SU-DHL-6 (cell line): ENCODE data around the gene ARL15.

ENCODE experiments used
- H2AFZ ChIP-seq: fragments of 200-600 bp; sonication (generic); 2 replicates; pipeline ENCODE4 v1.6.1; 2014; ENCODE audit warnings: low read depth, mild to moderate bottlenecking, moderate library complexity, mixed read lengths, antibody characterized with exemption, low read length; ENCODE audit not compliant: severe bottlenecking
- H3F3A ChIP-seq: fragments of 200-600 bp; shearing (Covaris generic); 2 replicates; pipeline ENCODE4 v1.6.0; 2016; ENCODE audit warnings: antibody characterized with exemption, mild to moderate bottlenecking; ENCODE audit not compliant: insufficient read depth
- H3K27ac ChIP-seq: fragments of 200-600 bp; sonication (generic); 2 replicates; pipeline ENCODE4 v1.5.1; 2016; ENCODE audit warnings: low read depth, mild to moderate bottlenecking, low read length, moderate library complexity, mixed read lengths
- H3K27me3 ChIP-seq: fragments of 200-600 bp; sonication (generic), shearing (Covaris generic); 2 replicates; pipeline ENCODE4 v1.6.0; 2014; ENCODE audit warnings: mild to moderate bottlenecking, low read length
- H3K36me3 ChIP-seq: fragments of 200-600 bp; sonication (generic); 2 replicates; pipeline ENCODE4 v1.6.1; 2014; ENCODE audit warnings: mild to moderate bottlenecking, low read length, mixed read lengths
- H3K4me2 ChIP-seq: fragments of 300-600, 200-600 bp; shearing (Covaris generic), sonication (generic); 2 replicates; pipeline ENCODE4 v1.6.0; 2014; ENCODE audit warnings: low read length, low read depth, mild to moderate bottlenecking; ENCODE audit not compliant: poor library complexity, severe bottlenecking
- H3K4me3 ChIP-seq: fragments of 200-600 bp; sonication (generic); 2 replicates; pipeline ENCODE4 v1.5.1; 2014; ENCODE audit warnings: antibody characterized with exemption, low read length, mild to moderate bottlenecking, mixed read lengths; ENCODE audit not compliant: insufficient read depth, poor library complexity, severe bottlenecking
- H3K79me2 ChIP-seq: fragments of 200-600 bp; sonication (generic); 2 replicates; pipeline ENCODE4 v1.6.1; 2014; ENCODE audit warnings: mild to moderate bottlenecking, low read length, moderate library complexity; ENCODE audit not compliant: insufficient read depth
- H3K9ac ChIP-seq: fragments of 200-600 bp; sonication (generic); 2 replicates; pipeline ENCODE4 v1.7.0; 2014; ENCODE audit warnings: mild to moderate bottlenecking, low read length
- H3K9me2 ChIP-seq: fragments of 200-600 bp; sonication (generic); replicated peaks from 2 replicates; pipeline ENCODE4 v1.6.1; 2014; ENCODE audit warnings: low read length; ENCODE audit not compliant: insufficient read depth
- H3K9me3 ChIP-seq: fragments of 200-600 bp; sonication (generic); 2 replicates; pipeline ENCODE4 v1.6.1; 2014; ENCODE audit warnings: low read length, mixed read lengths; ENCODE audit not compliant: insufficient read depth
- H4K20me1 ChIP-seq: fragments of 200-600 bp; sonication (generic); 2 replicates; pipeline ENCODE4 v1.6.1; 2014; ENCODE audit warnings: low read depth, mild to moderate bottlenecking, antibody characterized with exemption, low read length, moderate library complexity, mixed read lengths
- EZH2phosphoT487 ChIP-seq: fragments of 200-600 bp; sonication (generic), shearing (Covaris generic); conservative IDR thresholded peaks from 2 replicates; pipeline ENCODE4 v1.6.1; 2018; ENCODE audit warnings: mild to moderate bottlenecking, antibody characterized with exemption, low read length, moderate library complexity, mixed read lengths
- TF ChIP-seq, protein P1 (sequence below): fragments of 200-600 bp; sonication (generic); IDR thresholded peaks from one replicate; pipeline ENCODE4 v1.5.1; 2017; ENCODE audit warnings: antibody characterized with exemption, mild to moderate bottlenecking, low read length, moderate library complexity; ENCODE audit not compliant: insufficient read depth, poor library complexity, severe bottlenecking

Gene ARL15

DNA sequence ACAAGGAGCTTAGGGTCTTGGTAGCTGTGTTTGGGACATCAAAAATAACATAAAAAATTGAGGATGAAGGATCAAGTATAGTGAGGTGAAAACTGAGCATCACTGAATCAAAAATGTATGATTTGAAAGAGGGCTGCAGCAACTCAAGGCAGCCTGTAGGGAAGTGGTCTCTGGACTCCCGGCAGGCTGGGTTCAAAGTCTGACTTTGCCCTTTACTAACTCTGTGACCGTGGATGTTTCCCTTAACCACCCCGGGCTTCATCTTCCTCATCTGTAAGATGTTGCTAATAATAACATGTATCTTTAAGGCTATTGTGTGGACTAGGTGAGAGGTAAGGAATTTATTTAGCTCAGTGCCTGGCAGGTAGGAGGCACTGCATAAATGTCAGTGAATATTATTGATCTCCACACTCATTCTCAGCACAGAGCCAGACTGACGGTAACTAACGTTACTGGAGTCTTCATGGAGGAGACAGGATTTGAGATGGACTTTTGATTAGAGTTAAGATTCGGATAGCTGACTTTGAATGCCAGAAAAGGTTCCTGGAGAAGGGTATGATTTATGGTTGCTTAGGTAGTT is 382.6 kb downstream of the ARL15 start:
- Histone ChIP-seq H2AFZ (no peak overlapping the region), H3K9me3 (no peaks in the 10 kb centered on the region), H3K27me3 (no peaks in the 10 kb centered on the region), H3K36me3 (no peaks in the 10 kb centered on the region), H3K4me2 (no peak overlapping the region), H3K79me2 (no peaks in the 10 kb centered on the region), H3K27ac (no peak overlapping the region), H3K9ac (no peak overlapping the region), H4K20me1 (no peaks in the 10 kb centered on the region), H3K4me3 (no peak overlapping the region), H3F3A (no peaks in the 10 kb centered on the region), H3K9me2 (no peaks in the 10 kb centered on the region)
- TF ChIP-seq, protein P1, sequence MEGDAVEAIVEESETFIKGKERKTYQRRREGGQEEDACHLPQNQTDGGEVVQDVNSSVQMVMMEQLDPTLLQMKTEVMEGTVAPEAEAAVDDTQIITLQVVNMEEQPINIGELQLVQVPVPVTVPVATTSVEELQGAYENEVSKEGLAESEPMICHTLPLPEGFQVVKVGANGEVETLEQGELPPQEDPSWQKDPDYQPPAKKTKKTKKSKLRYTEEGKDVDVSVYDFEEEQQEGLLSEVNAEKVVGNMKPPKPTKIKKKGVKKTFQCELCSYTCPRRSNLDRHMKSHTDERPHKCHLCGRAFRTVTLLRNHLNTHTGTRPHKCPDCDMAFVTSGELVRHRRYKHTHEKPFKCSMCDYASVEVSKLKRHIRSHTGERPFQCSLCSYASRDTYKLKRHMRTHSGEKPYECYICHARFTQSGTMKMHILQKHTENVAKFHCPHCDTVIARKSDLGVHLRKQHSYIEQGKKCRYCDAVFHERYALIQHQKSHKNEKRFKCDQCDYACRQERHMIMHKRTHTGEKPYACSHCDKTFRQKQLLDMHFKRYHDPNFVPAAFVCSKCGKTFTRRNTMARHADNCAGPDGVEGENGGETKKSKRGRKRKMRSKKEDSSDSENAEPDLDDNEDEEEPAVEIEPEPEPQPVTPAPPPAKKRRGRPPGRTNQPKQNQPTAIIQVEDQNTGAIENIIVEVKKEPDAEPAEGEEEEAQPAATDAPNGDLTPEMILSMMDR: no peak
- no peak for TF ChIP-seq EZH2phosphoT487

DNA sequence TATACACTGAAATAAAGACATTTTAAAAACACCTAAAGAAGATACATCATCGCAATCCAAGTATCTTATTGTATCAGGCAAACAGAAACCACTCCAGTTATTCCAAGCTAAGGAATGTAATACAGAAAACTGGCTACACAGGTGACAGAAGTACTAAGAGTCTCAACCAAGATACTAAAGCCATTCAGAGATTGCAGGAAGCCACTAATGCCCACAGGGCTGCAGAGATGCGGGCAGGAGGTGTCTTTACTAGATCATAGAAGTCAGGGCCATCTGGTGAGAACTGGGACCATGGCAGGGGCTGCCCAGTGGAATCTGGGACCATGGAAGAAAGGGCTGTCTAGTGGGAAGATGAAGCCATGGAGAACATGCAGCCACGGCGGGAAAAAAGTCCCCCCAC is 384.3 kb downstream of the ARL15 start:
- Histone ChIP-seq H3K36me3 (no peaks in the 10 kb centered on the region), H3K9me3 (no peaks in the 10 kb centered on the region), H2AFZ (no peak overlapping the region), H3K27ac (no peak overlapping the region), H3K79me2 (no peaks in the 10 kb centered on the region), H3K27me3 (no peaks in the 10 kb centered on the region), H3K9me2 (no peaks in the 10 kb centered on the region), H4K20me1 (no peaks in the 10 kb centered on the region), H3K9ac (no peak overlapping the region), H3F3A (no peaks in the 10 kb centered on the region), H3K4me3 (no peak overlapping the region), H3K4me2 (no peak overlapping the region)
- no peak for TF ChIP-seq EZH2phosphoT487
- TF ChIP-seq, protein P1: no peak

DNA sequence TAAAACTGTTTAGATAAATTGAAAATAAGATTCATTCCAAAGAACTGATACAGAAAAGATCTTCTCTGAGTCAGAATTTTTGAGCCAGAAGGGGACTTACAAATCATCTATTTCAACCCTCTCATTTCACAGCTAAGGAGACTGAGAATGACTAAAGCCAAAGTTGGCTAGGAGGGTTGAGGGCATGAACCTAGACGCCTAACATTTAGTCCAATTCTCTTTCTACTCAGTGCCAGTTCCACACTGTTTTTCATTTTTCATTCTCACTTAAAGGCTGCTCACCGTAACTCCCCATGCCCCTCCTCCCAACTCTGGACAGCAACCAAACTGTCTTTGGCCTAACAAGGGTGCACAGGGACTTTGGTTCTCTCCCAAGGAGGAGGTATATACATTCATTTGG is 386.0 kb downstream of the ARL15 start:
- no peak overlapping the region for H3K4me2 ChIP-seq

More for the DNA sequence above, 386.0 kb downstream of the ARL15 start:
- no peaks in the 10 kb centered on the region for H3K27me3 ChIP-seq
- no peaks in the 10 kb centered on the region for H3K79me2 ChIP-seq
- H3K9me2 ChIP-seq: no peaks in the 10 kb centered on the region
- no peak overlapping the region for H3K9ac ChIP-seq
- no peak overlapping the region for H2AFZ ChIP-seq
- H3K36me3 ChIP-seq: no peaks in the 10 kb centered on the region
- H3K4me3 ChIP-seq: no peak overlapping the region
- no peak overlapping the region for H3K27ac ChIP-seq
- H3F3A ChIP-seq: no peaks in the 10 kb centered on the region
- H4K20me1 ChIP-seq: no peaks in the 10 kb centered on the region
- no peaks in the 10 kb centered on the region for H3K9me3 ChIP-seq
- TF ChIP-seq, protein P1: no peak
- no peak for TF ChIP-seq EZH2phosphoT487
